HepG2 (cell line): ENCODE data around the gene NTF3. TPM values are rescaled to one million over a fixed set of nuclear protein-coding genes. Genes with fewer than 3 reads are reported as not detected.

ENCODE experiments used
- ATAC-seq: fragments of 200-7000 bp; cut with Tn5 transposase; 3 replicates; pipeline ENCODE4 v1.9.1; 2020; ENCODE audit warnings: mild to moderate bottlenecking, moderate library complexity
- BruUV-seq: library from RNA; stranded (reverse); fragments of 400-500 nt; replicated peaks from 2 replicates; lab custom pipeline; 2021; lab: Mats Ljungman, UMichigan
- CTCF ChIA-PET: fragments of 300-600 bp; formaldehyde crosslinking; extraction: SDS; loops from one replicate; lab custom pipeline; 2021; ENCODE audit warnings: low total read pairs, inconsistent platforms, low intra/inter-chr PET ratio; lab: Yijun Ruan, JAX
- POLR2A ChIA-PET: fragments of 350-600 bp; sonication (Branson Sonifier 250); formaldehyde crosslinking; loops from one replicate; lab custom pipeline; 2020; ENCODE audit warnings: antibody characterized with exemption, inconsistent platforms; lab: Yijun Ruan, JAX
- DNase-seq: peaks from one replicate; pipeline ENCODE4 v3.0.0-alpha.2; 2015; ENCODE audit warnings: low spot score
- FAIRE-seq: peaks from 3 replicates; lab custom pipeline; 2011; peaks lifted over from hg19 to GRCh38; lab: Jason Lieb, UNC
- H2AFZ ChIP-seq: one replicate; pipeline ENCODE4 v1.6.1; 2011; ENCODE audit warnings: low read length, inconsistent platforms
- H3K27ac ChIP-seq: fragments of 300-600 bp; 3 replicates; pipeline ENCODE4 v1.8.0; 2011; ENCODE audit warnings: mixed run types, mild to moderate bottlenecking, mixed read lengths, low read length, inconsistent platforms; ENCODE audit not compliant: insufficient read depth; ENCODE audit errors: extremely low read length
- H3K27me3 ChIP-seq, 2 experiments: fragments of 200-600 bp in 1 of 2; 2 replicates in 1 of 2; 3 replicates in 1 of 2; pipeline versions ENCODE4 v1.6.0 to v1.8.0; 2011; ENCODE audit warnings: low read length in 2 of 2, mild to moderate bottlenecking in 2 of 2, moderate library complexity in 2 of 2, inconsistent platforms in 1 of 2; ENCODE audit not compliant: insufficient read depth in 2 of 2, control insufficient read depth in 1 of 2
- H3K36me3 ChIP-seq, 2 experiments: fragments of 200-600 bp in 1 of 2; replicated peaks in 1 of 2; 2 replicates in 1 of 2; 3 replicates in 1 of 2; pipeline versions ENCODE4 v1.5.1 to v1.8.0; 2011; ENCODE audit warnings: low read length in 2 of 2, inconsistent platforms in 1 of 2; ENCODE audit not compliant: insufficient read depth in 2 of 2, control insufficient read depth in 1 of 2
- H3K4me1 ChIP-seq: 2 replicates; pipeline ENCODE4 v1.5.1; 2012; ENCODE audit warnings: low read length, inconsistent platforms; ENCODE audit not compliant: insufficient read depth
- H3K4me2 ChIP-seq: 2 replicates; pipeline ENCODE4 v1.6.0; 2011; ENCODE audit warnings: low read depth, low read length, inconsistent platforms
- H3K4me3 ChIP-seq, 3 experiments: fragments of 200-600 bp in 1 of 3; sonication (generic), shearing (Covaris generic) in 1 of 3; replicated peaks in 1 of 3; 2 replicates each; pipeline ENCODE4 v1.5.1; 2011 to 2016; ENCODE audit warnings: low read length in 3 of 3, inconsistent platforms in 2 of 3, low read depth in 2 of 3, mild to moderate bottlenecking in 2 of 3, control low read depth in 1 of 3, mixed read lengths in 1 of 3; ENCODE audit not compliant: insufficient read depth in 1 of 3
- H3K79me2 ChIP-seq: one replicate; pipeline ENCODE4 v1.6.1; 2011; ENCODE audit warnings: low read length, inconsistent platforms; ENCODE audit not compliant: insufficient read depth
- H3K9ac ChIP-seq: 2 replicates; pipeline ENCODE4 v1.6.0; 2011; ENCODE audit warnings: mild to moderate bottlenecking, low read depth, low read length, inconsistent platforms; ENCODE audit not compliant: insufficient read depth
- H3K9me3 ChIP-seq: 2 replicates; pipeline ENCODE4 v1.5.1; 2012; ENCODE audit warnings: mild to moderate bottlenecking, low read length
- H4K20me1 ChIP-seq: 2 replicates; pipeline ENCODE4 v1.6.0; 2011; ENCODE audit warnings: inconsistent platforms, mild to moderate bottlenecking, low read length, moderate library complexity; ENCODE audit not compliant: insufficient read depth
- ARNT ChIP-seq: fragments of 450-650 bp; IDR thresholded peaks from 2 replicates; pipeline ENCODE4 v1.6.1; 2017
- ATF1 ChIP-seq: IDR thresholded peaks from 2 replicates; pipeline ENCODE4 v1.6.1; 2016; ENCODE audit warnings: mild to moderate bottlenecking, control low read depth
- CBFB ChIP-seq: sonication (generic); formaldehyde crosslinking; IDR thresholded peaks from 2 replicates; pipeline ENCODE4 v1.4.0; 2020; ENCODE audit warnings: missing genetic modification reagents
- FOXC1 ChIP-seq: sonication (generic); formaldehyde crosslinking; IDR thresholded peaks from 2 replicates; pipeline ENCODE4 v1.8.0; 2022; ENCODE audit warnings: mild to moderate bottlenecking, missing genetic modification reagents, borderline replicate concordance
- KDM1A ChIP-seq: IDR thresholded peaks from 2 replicates; pipeline ENCODE4 v1.6.1; 2016; ENCODE audit warnings: missing compliant biosample characterization
- NR2F6 ChIP-seq, 2 experiments: IDR thresholded peaks; 2 replicates each; pipeline ENCODE4 v1.6.1; 2016; ENCODE audit warnings: antibody characterized with exemption in 1 of 2, mild to moderate bottlenecking in 1 of 2
- SMARCC2 ChIP-seq: fragments of 450-650 bp; IDR thresholded peaks from 2 replicates; pipeline ENCODE4 v1.6.1; 2017; ENCODE audit warnings: antibody characterized with exemption, mild to moderate bottlenecking
- YY1 ChIP-seq: IDR thresholded peaks from 2 replicates; pipeline ENCODE4 v1.6.1; 2011; ENCODE audit warnings: low read length, low read depth, moderate library complexity, mild to moderate bottlenecking; ENCODE audit not compliant: insufficient read depth, insufficient replicate concordance
- ZBTB14 ChIP-seq: sonication (generic); formaldehyde crosslinking; IDR thresholded peaks from 2 replicates; pipeline ENCODE4 v1.4.0; 2020; ENCODE audit warnings: missing genetic modification reagents
- ZNF160 ChIP-seq: sonication (generic); formaldehyde crosslinking; IDR thresholded peaks from 2 replicates; pipeline ENCODE4 v1.8.0; 2022; ENCODE audit warnings: mild to moderate bottlenecking, inconsistent platforms, missing genetic modification reagents
- ZNF337 ChIP-seq: sonication (generic); formaldehyde crosslinking; IDR thresholded peaks from 2 replicates; pipeline ENCODE4 v1.5.1; 2020; ENCODE audit warnings: missing genetic modification reagents, low read depth, mild to moderate bottlenecking, borderline replicate concordance
- ZNF354B ChIP-seq: sonication (generic); formaldehyde crosslinking; IDR thresholded peaks from 2 replicates; pipeline ENCODE4 v1.8.0; 2022; ENCODE audit warnings: mild to moderate bottlenecking, missing genetic modification reagents
- ZNF362 ChIP-seq: sonication (generic); formaldehyde crosslinking; IDR thresholded peaks from 2 replicates; pipeline ENCODE4 v1.4.0; 2020; ENCODE audit warnings: missing genetic modification reagents, mild to moderate bottlenecking, borderline replicate concordance
- ZNF605 ChIP-seq: sonication (generic); formaldehyde crosslinking; IDR thresholded peaks from 2 replicates; pipeline ENCODE4 v1.8.0; 2022; ENCODE audit warnings: mild to moderate bottlenecking, missing genetic modification reagents
- ZNF747 ChIP-seq: sonication (generic); formaldehyde crosslinking; IDR thresholded peaks from 2 replicates; pipeline ENCODE4 v1.8.1; 2023; ENCODE audit warnings: missing genetic modification reagents, mild to moderate bottlenecking, borderline replicate concordance
- WGBS: methylation state at CpG from one replicate; pipeline ENCODE4 v1.1.6; 2017; ENCODE audit warnings: low lambda C conversion rate; 5-methylcytosine and 5-hydroxymethylcytosine counted together
- in situ Hi-C: cut with HindIII; loops from 2 replicates; pipeline ENCODE4 v1.10.0; 2017; ENCODE audit warnings: low pct_unique_long_range_greater_than_20kb; ENCODE audit not compliant: extremely low pct_ligation_motif_present
- intact Hi-C: fragments of 100-400 bp; cut with micrococcal nuclease; formaldehyde crosslinking; loops from one replicate; pipeline ENCODE4 v1.10.0; 2022; ENCODE audit not compliant: unreplicated experiment
- polyA plus RNA-seq, 8 experiments: library from polyadenylated mRNA; depleted of rRNA in 3 of 8; stranded (reverse) in 7 of 8; unstranded in 1 of 8; fragments of >200 nt; fragmentation: Illumina TruSeq in 4 of 8; extraction: Trizol in 4 of 8; gene quantifications; 2 replicates each; pipeline versions ENCODE4 v1.2.1 to v1.2.3, GENCODE V29; 2011 to 2016; ENCODE audit warnings: low read depth in 4 of 8, missing spikeins in 1 of 8, mixed read lengths in 1 of 8; ENCODE audit not compliant: insufficient read depth in 1 of 8
- total RNA-seq, 5 experiments: library from RNA; depleted of rRNA; stranded (reverse); fragments of >200 nt; fragmentation: Illumina TruSeq; extraction: Trizol; gene quantifications; 2 replicates each; pipeline ENCODE4 v1.2.3, GENCODE V29; 2016; ENCODE audit warnings: low read depth in 1 of 5

NTF3 gene
- total and polyA plus RNA-seq, 2 of the 13 experiments (the other 11 are each of a cell fraction or from before 2014, with no cell fraction given): not detected

GRCh38 chr12:5456906-5457305 lies 25.0 kb downstream of the NTF3 start:
- Histone ChIP-seq H3K27ac (no peak overlapping the region), H3K4me1 (no peaks in the 10 kb centered on the region), H3K9me3 (no peaks in the 10 kb centered on the region), H3K4me3 (no peak overlapping the region), H3K36me3 (no peaks in the 10 kb centered on the region), H4K20me1 (no peaks in the 10 kb centered on the region), H2AFZ (no peak overlapping the region), H3K9ac (no peak overlapping the region), H3K79me2 (no peaks in the 10 kb centered on the region), H3K4me2 (no peak overlapping the region), H3K27me3 (peaks cover 0 to 4% of the 10 kb centered on the region in 2 experiments; a peak in 1 of 5 replicates)
- in situ Hi-C loops: no loop called here
- BruUV-seq: no TSS peak
- 2% methylated on average over 6 of the region's 8 CpGs for WGBS
- FAIRE-seq (no peak), DNase-seq (no peak)
- CTCF ChIA-PET: no interaction called here
- POLR2A ChIA-PET: no interaction called here
- TF ChIP-seq ZNF354B (CRISPR knock-in tag) (no peak), SMARCC2 (no peak), NR2F6 (IDR thresholded peaks at IDR 0.05) (no peak), NR2F6 (CRISPR knock-in tag; IDR thresholded peaks at IDR 0.05) (no peak), CBFB (CRISPR knock-in tag) (no peak), ZNF747 (CRISPR knock-in tag) (no peak), FOXC1 (CRISPR knock-in tag) (no peak), ZNF362 (CRISPR knock-in tag) (no peak), ZBTB14 (CRISPR knock-in tag) (no peak), ZNF160 (CRISPR knock-in tag) (no peak), ZNF605 (CRISPR knock-in tag) (no peak), ARNT (no peak), KDM1A (CRISPR knock-in tag) (no peak), YY1 (no peak), ATF1 (CRISPR knock-in tag) (no peak), ZNF337 (CRISPR knock-in tag) (no peak)
- TF ChIP-seq, all 625 proteins: peak for 0
- intact Hi-C loops: no loop called here
- ATAC-seq: no peak
